Measurements from ENCODE around the gene SPTSSB. TPM values are rescaled to one million over a fixed set of nuclear protein-coding genes. Genes with fewer than 3 reads are reported as not detected.
A peak's percentile ranks its signal among the peaks of the same experiment; 100 is the strongest.

SPTSSB gene
- total RNA-seq, 1 donor from 2014 or later: not detected

GRCh38 chr3:161339517-161340500 lies 31.5 kb downstream of the SPTSSB start:
- DNase-seq (ENCODE audit: low read depth, low spot score): no peak

GRCh38 chr3:161337311-161337710 lies 34.0 kb downstream of the SPTSSB start:
- no peak for DNase-seq (ENCODE audit: low read depth, low spot score)

- DNase-seq (ENCODE audit: low read depth, low spot score): no peak
Measured at GRCh38 chr3:161336661-161337060, 34.7 kb downstream of the SPTSSB start.

GRCh38 chr3:161333696-161334095 lies 37.6 kb downstream of the SPTSSB start:
- DNase-seq (ENCODE audit: low read depth, low spot score): no peak

- no peak for DNase-seq (ENCODE audit: low read depth, low spot score)
Measured at GRCh38 chr3:161332792-161333191, 38.5 kb downstream of the SPTSSB start.

GRCh38 chr3:161325059-161325458 lies 46.3 kb downstream of the SPTSSB start:
- DNase-seq (ENCODE audit: low read depth, low spot score): no peak

- no peak for DNase-seq (ENCODE audit: low read depth, low spot score)
Measured at GRCh38 chr3:161323926-161324621, 47.2 kb downstream of the SPTSSB start.

- no peak for DNase-seq (ENCODE audit: low read depth, low spot score)
Measured at GRCh38 chr3:161322781-161323568, 48.3 kb downstream of the SPTSSB start.

- no peak for DNase-seq (ENCODE audit: low read depth, low spot score)
Measured at GRCh38 chr3:161320837-161321236, 50.5 kb downstream of the SPTSSB start.

GRCh38 chr3:161319867-161320266 lies 51.5 kb downstream of the SPTSSB start:
- DNase-seq (ENCODE audit: low read depth, low spot score): no peak

GRCh38 chr3:161317077-161317476 lies 54.2 kb downstream of the SPTSSB start:
- no peak for DNase-seq (ENCODE audit: low read depth, low spot score)

- DNase-seq (ENCODE audit: low read depth, low spot score): peak; percentile 88
Measured at GRCh38 chr3:161316006-161316689, 55.2 kb downstream of the SPTSSB start.

- DNase-seq (ENCODE audit: low read depth, low spot score): no peak
Measured at GRCh38 chr3:161314836-161315395, 56.4 kb downstream of the SPTSSB start.

- DNase-seq (ENCODE audit: low read depth, low spot score): no peak
Measured at GRCh38 chr3:161310649-161311423, 60.5 kb downstream of the SPTSSB start.

GRCh38 chr3:161305095-161305991 lies 66.0 kb downstream of the SPTSSB start:
- no peak for DNase-seq (ENCODE audit: low read depth, low spot score)

- no peak for DNase-seq (ENCODE audit: low read depth, low spot score)
Measured at GRCh38 chr3:161296814-161297213, 74.5 kb downstream of the SPTSSB start.

GRCh38 chr3:161295325-161295724 lies 76.0 kb downstream of the SPTSSB start:
- DNase-seq (ENCODE audit: low read depth, low spot score): no peak

All from pulmonary artery endothelial cell (primary cell).